Neuronal stem cell (in vitro differentiated cells): ENCODE measurements around the gene CCDC172.

ENCODE experiments used
- DNase-seq: peaks from one replicate; pipeline ENCODE4 v3.0.0-alpha.2; 2013; ENCODE audit warnings: low spot score
- H2AFZ ChIP-seq: one replicate; pipeline ENCODE4 v1.6.1; 2013; ENCODE audit warnings: mild to moderate bottlenecking, low read length, inconsistent platforms
- H2AK5ac ChIP-seq: 2 replicates; pipeline ENCODE4 v1.6.1; 2013; ENCODE audit warnings: low read depth, mild to moderate bottlenecking, inconsistent platforms, low read length, moderate library complexity, mixed read lengths
- H2BK120ac ChIP-seq: 2 replicates; pipeline ENCODE4 v1.6.1; 2013; ENCODE audit warnings: low read depth, mild to moderate bottlenecking, inconsistent platforms, low read length, moderate library complexity, mixed read lengths
- H2BK12ac ChIP-seq: one replicate; pipeline ENCODE4 v1.6.1; 2013; ENCODE audit warnings: low read length, inconsistent platforms
- H2BK15ac ChIP-seq: 2 replicates; pipeline ENCODE4 v1.6.1; 2013; ENCODE audit warnings: mild to moderate bottlenecking, low read length, inconsistent platforms, mixed read lengths
- H2BK5ac ChIP-seq: one replicate; pipeline ENCODE4 v1.6.1; 2013; ENCODE audit warnings: inconsistent platforms, mild to moderate bottlenecking, low read length, moderate library complexity
- H3K14ac ChIP-seq: one replicate; pipeline ENCODE4 v1.6.1; 2013; ENCODE audit warnings: low read length, inconsistent platforms
- H3K18ac ChIP-seq: 2 replicates; pipeline ENCODE4 v1.6.1; 2013; ENCODE audit warnings: low read length, inconsistent platforms
- H3K23ac ChIP-seq: 2 replicates; pipeline ENCODE4 v1.6.1; 2013; ENCODE audit warnings: low read depth, mild to moderate bottlenecking, mixed read lengths, low read length, inconsistent platforms; ENCODE audit not compliant: poor library complexity
- H3K27ac ChIP-seq: replicated peaks from 3 replicates; pipeline ENCODE4 v1.5.1; 2013; ENCODE audit warnings: low read length, inconsistent platforms
- H3K27me3 ChIP-seq, 3 experiments: 2 replicates each; pipeline ENCODE4 v1.6.1; 2013; ENCODE audit warnings: low read length in 3 of 3, mild to moderate bottlenecking in 2 of 3, inconsistent platforms in 1 of 3, low read depth in 1 of 3, mixed read lengths in 1 of 3, moderate library complexity in 1 of 3; ENCODE audit not compliant: control insufficient read depth in 3 of 3, insufficient read depth in 3 of 3
- H3K36me3 ChIP-seq, 2 donors: replicated peaks in 1 of 2; 2 replicates each; pipeline ENCODE4 v1.6.1; 2013; ENCODE audit warnings: low read length in 2 of 2; ENCODE audit not compliant: control insufficient read depth in 2 of 2, insufficient read depth in 2 of 2
- H3K4ac ChIP-seq: 2 replicates; pipeline ENCODE4 v1.6.1; 2013; ENCODE audit warnings: inconsistent platforms, mild to moderate bottlenecking, low read length, moderate library complexity
- H3K4me1 ChIP-seq, 2 donors: 1 replicate in 1 of 2; 2 replicates in 1 of 2; pipeline ENCODE4 v1.6.1; 2013; ENCODE audit warnings: low read length in 2 of 2, low read depth in 1 of 2; ENCODE audit not compliant: control insufficient read depth in 2 of 2, insufficient read depth in 1 of 2
- H3K4me2 ChIP-seq: one replicate; pipeline ENCODE4 v1.6.1; 2013; ENCODE audit warnings: mild to moderate bottlenecking, low read length, inconsistent platforms; ENCODE audit not compliant: insufficient read depth, poor library complexity, severe bottlenecking
- H3K4me3 ChIP-seq, 2 donors: 2 replicates each; pipeline ENCODE4 v1.5.1; 2013; ENCODE audit warnings: low read length in 2 of 2, mild to moderate bottlenecking in 2 of 2, inconsistent platforms in 1 of 2, moderate library complexity in 1 of 2
- H3K79me1 ChIP-seq: one replicate; pipeline ENCODE4 v1.6.1; 2013; ENCODE audit warnings: low read depth, mild to moderate bottlenecking, inconsistent platforms, low read length, moderate library complexity
- H3K9ac ChIP-seq: one replicate; pipeline ENCODE4 v1.6.1; 2013; ENCODE audit warnings: mild to moderate bottlenecking, low read depth, low read length, inconsistent platforms; ENCODE audit not compliant: poor library complexity
- H3K9me3 ChIP-seq, 2 donors: replicated peaks in 1 of 2; 2 replicates each; pipeline versions ENCODE3 to v1.6.1; 2013; ENCODE audit warnings: low read length in 2 of 2, mild to moderate bottlenecking in 2 of 2, inconsistent platforms in 1 of 2, low read depth in 1 of 2, mixed read lengths in 1 of 2, moderate library complexity in 1 of 2; ENCODE audit not compliant: control insufficient read depth in 2 of 2, insufficient read depth in 1 of 2
- H4K8ac ChIP-seq: one replicate; pipeline ENCODE4 v1.6.1; 2013; ENCODE audit warnings: low read depth, mild to moderate bottlenecking, inconsistent platforms, low read length, moderate library complexity
- H4K91ac ChIP-seq: one replicate; pipeline ENCODE4 v1.6.1; 2013; ENCODE audit warnings: low read length, low read depth, mild to moderate bottlenecking, inconsistent platforms; ENCODE audit not compliant: poor library complexity
- WGBS, 2 donors: extraction: QIAGEN DNeasy Blood & Tissue Kit; methylation state at CpG; one replicate each; pipeline ENCODE4 v1.1.7; 2013; ENCODE audit warnings: missing lambda C conversion rate in 2 of 2, mixed read lengths in 1 of 2; ENCODE audit not compliant: insufficient read length in 2 of 2, insufficient replicate concordance in 1 of 2; ENCODE audit errors: extremely low coverage in 2 of 2; 5-methylcytosine and 5-hydroxymethylcytosine counted together

Gene CCDC172

GRCh38 chr10:116306847-116307246 is 17.4 kb upstream of the CCDC172 start:
- H3K18ac ChIP-seq: no peak overlapping the region
- H2BK12ac ChIP-seq: no peak overlapping the region
- H3K9ac ChIP-seq: no peak overlapping the region
- no peaks in the 10 kb centered on the region for H3K36me3 ChIP-seq
- H2BK15ac ChIP-seq: no peak overlapping the region
- no peak overlapping the region for H3K4me3 ChIP-seq
- no peaks in the 10 kb centered on the region for H3K79me1 ChIP-seq
- H3K4ac ChIP-seq: no peak overlapping the region
- no peak overlapping the region for H2BK120ac ChIP-seq
- no peak overlapping the region for H3K27ac ChIP-seq
- no peak for DNase-seq
- no peak overlapping the region for H4K91ac ChIP-seq
- H2AK5ac ChIP-seq: no peak overlapping the region
- no peaks in the 10 kb centered on the region for H3K27me3 ChIP-seq
- peaks cover 0 to under 1% of the 10 kb centered on the region in 2 donors for H3K4me1 ChIP-seq
- no peak overlapping the region for H3K14ac ChIP-seq
- H2AFZ ChIP-seq: no peak overlapping the region
- H4K8ac ChIP-seq: no peak overlapping the region
- no peak overlapping the region for H2BK5ac ChIP-seq
- whole genome bisulfite sequencing, 2 donors: no CpG with 5 or more reads among the region's 2 CpGs
- H3K9me3 ChIP-seq: peaks cover 0 to 2% of the 10 kb centered on the region in 2 donors
- no peak overlapping the region for H3K23ac ChIP-seq
- no peak overlapping the region for H3K4me2 ChIP-seq

GRCh38 chr10:116307455-116307854 is 16.8 kb upstream of the CCDC172 start:
- Histone ChIP-seq H3K27ac (no peak overlapping the region), H2AFZ (no peak overlapping the region), H3K4ac (no peak overlapping the region), H3K9me3 (peaks cover 0 to 2% of the 10 kb centered on the region in 2 donors), H4K8ac (no peak overlapping the region), H2BK12ac (no peak overlapping the region), H3K36me3 (no peaks in the 10 kb centered on the region), H2BK120ac (no peak overlapping the region), H3K27me3 (no peaks in the 10 kb centered on the region), H3K18ac (no peak overlapping the region), H3K4me3 (no peak overlapping the region), H2AK5ac (no peak overlapping the region), H3K9ac (no peak overlapping the region), H3K14ac (no peak overlapping the region), H3K79me1 (no peaks in the 10 kb centered on the region), H2BK15ac (no peak overlapping the region), H3K4me2 (no peak overlapping the region), H4K91ac (no peak overlapping the region), H3K4me1 (peaks cover 0 to 6% of the 10 kb centered on the region in 2 donors), H3K23ac (no peak overlapping the region), H2BK5ac (no peak overlapping the region)
- WGBS, 2 donors: no CpG with 5 or more reads among the region's 4 CpGs
- no peak for DNase-seq

DNA sequence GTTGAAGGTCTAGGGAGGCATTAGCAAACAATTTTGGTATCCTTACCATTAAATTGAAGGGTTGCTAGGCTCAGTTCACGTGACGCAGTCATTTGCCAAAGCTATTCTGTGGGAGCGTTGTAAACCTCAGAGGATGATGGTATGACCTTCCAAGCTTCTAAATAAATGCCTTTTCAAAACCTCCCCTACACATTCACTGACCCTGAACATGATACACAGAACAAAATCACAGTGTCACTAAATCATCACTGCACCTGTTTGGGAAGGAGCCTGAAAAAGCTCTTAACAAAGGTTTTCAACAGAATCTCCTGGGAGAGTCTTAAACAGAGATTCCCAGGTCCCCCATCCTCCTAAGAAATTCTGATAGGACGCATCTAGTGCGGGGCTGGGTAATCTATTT is 13.2 kb upstream of the CCDC172 start:
- no CpG with 5 or more reads among the region's 5 CpGs for WGBS, 2 donors

GRCh38 chr10:116311706-116312490 is 12.3 kb upstream of the CCDC172 start:
- no peak overlapping the region for H2BK12ac ChIP-seq
- H3K79me1 ChIP-seq: no peaks in the 10 kb centered on the region
- no peak for DNase-seq
- H3K23ac ChIP-seq: no peak overlapping the region
- no peak overlapping the region for H3K4ac ChIP-seq
- H3K14ac ChIP-seq: no peak overlapping the region
- H3K4me1 ChIP-seq: peaks cover 0 to 6% of the 10 kb centered on the region in 2 donors
- H3K4me2 ChIP-seq: no peak overlapping the region
- no peaks in the 10 kb centered on the region for H3K27me3 ChIP-seq
- no peak overlapping the region for H3K9ac ChIP-seq
- WGBS, 2 donors: no CpG with 5 or more reads among the region's 2 CpGs
- H3K4me3 ChIP-seq: no peak overlapping the region
- no peaks in the 10 kb centered on the region for H3K36me3 ChIP-seq
- no peak overlapping the region for H2AK5ac ChIP-seq
- H3K27ac ChIP-seq: no peak overlapping the region
- no peak overlapping the region for H2BK120ac ChIP-seq
- no peak overlapping the region for H3K18ac ChIP-seq
- no peak overlapping the region for H2BK5ac ChIP-seq
- H4K91ac ChIP-seq: no peak overlapping the region
- H3K9me3 ChIP-seq: peaks cover 0 to 2% of the 10 kb centered on the region in 2 donors
- no peak overlapping the region for H4K8ac ChIP-seq
- H2AFZ ChIP-seq: no peak overlapping the region
- H2BK15ac ChIP-seq: no peak overlapping the region

More for the DNA sequence above, 13.2 kb upstream of the CCDC172 start:
- H3K27me3 ChIP-seq: no peaks in the 10 kb centered on the region
- no peak overlapping the region for H2BK5ac ChIP-seq
- H3K36me3 ChIP-seq: no peaks in the 10 kb centered on the region
- H2BK12ac ChIP-seq: no peak overlapping the region
- no peak overlapping the region for H3K27ac ChIP-seq
- H2AFZ ChIP-seq: no peak overlapping the region
- no peak overlapping the region for H4K8ac ChIP-seq
- H3K9me3 ChIP-seq: peaks cover 0 to 2% of the 10 kb centered on the region in 2 donors
- no peak overlapping the region for H3K18ac ChIP-seq
- H3K23ac ChIP-seq: no peak overlapping the region
- no peaks in the 10 kb centered on the region for H3K79me1 ChIP-seq
- H2AK5ac ChIP-seq: no peak overlapping the region
- no peak overlapping the region for H3K4ac ChIP-seq
- H3K4me2 ChIP-seq: no peak overlapping the region
- no peak overlapping the region for H3K9ac ChIP-seq
- H3K14ac ChIP-seq: no peak overlapping the region
- peaks cover 0 to 6% of the 10 kb centered on the region in 2 donors for H3K4me1 ChIP-seq
- DNase-seq: no peak
- H4K91ac ChIP-seq: no peak overlapping the region
- no peak overlapping the region for H3K4me3 ChIP-seq
- no peak overlapping the region for H2BK120ac ChIP-seq
- H2BK15ac ChIP-seq: no peak overlapping the region
